Endothelial cell of hepatic sinusoid (primary cell): ENCODE measurements around the gene INO80.
"Not testable (repeated sequence)": the region's sequence is repeated elsewhere in the genome, so short reads cannot be mapped to it uniquely, and the experiment has no call there.

ENCODE experiments used
- in situ Hi-C: cut with HindIII; loops from 2 replicates; pipeline ENCODE4 v1.10.0; 2017; ENCODE audit warnings: low sequenced_read_pairs

The INO80 gene

DNA sequence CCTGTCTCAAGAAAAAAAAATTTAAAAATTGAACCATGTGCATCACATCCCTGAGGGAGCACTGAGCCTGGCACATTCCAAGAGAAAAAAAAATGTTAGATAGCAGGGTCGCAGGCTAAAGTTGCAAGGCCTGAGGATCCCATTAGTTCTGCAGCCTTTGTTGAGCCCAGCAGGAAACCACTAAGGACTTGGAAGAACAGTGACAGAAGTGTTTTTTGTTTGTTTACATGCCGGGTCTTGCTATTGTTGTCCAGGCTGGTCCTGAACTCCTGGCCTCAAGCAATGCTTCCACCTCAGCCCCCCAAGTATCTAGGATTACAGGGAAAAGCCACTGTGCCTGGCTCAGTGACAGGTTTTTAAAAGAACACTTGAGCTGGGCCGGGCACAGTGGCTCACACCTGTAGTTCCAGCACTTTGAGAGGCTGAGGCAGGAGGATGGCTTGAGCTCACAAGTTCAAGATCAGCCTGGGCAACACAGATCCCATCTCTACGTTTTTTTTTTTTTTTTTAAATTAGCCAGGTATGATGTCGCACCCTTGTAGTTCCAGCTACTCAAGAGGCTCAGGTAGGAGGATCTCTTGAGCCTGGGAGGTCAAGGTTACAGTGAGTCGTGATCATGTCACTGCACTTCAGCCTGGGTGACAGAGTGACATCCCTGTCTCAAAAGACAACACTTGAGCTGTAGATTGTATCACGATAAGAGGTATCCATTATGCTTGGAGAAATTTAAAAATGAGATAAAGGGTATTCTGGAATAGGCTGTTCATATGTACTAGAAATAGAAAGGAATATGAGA is 147.6 kb downstream of the INO80 start:
- in situ Hi-C loops: no loop called here

DNA sequence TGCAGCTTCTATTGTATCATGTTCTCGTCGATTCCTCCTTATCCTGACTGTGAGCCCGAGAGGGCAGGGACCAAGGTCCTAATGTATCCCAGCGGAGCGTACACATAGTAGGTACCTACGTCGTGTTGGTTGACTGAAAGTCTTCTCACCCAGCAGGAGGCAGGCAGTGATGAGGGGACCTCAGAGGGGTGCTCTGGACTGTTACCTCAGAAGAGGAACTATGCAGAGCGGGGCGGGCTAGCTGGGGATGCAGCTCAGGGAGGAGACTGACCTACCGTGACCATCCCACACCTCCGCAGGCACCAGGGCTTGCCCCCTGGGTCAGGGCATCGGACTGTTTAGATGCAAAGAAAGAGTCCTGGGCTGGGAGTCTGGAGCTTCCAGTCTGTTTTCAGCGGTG is 151.4 kb downstream of the INO80 start:
- in situ Hi-C loops: loop anchor here (5.0 kb wide), 2 partner anchors 57 to 58 kb away; no protein-coding TSS in a partner anchor

DNA sequence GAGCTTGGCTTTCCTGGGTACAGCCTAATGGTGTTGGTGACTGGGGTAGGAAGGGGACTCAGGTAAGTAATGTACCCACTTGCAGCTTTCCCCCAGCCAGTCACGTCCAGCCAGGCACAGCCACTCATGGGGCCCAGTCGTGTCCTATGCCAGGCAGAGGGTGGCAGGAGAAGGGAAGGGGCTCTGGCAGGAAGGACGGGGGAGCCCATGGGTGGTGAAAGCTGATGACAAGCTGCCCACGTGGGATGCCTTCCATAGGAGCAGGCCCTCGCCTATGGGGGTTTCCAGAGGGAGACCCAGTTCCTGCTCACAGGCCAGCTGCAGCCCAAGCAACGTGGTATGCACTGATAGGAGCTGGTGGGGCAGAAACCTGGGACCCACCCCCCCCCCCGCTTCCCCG is 152.1 kb downstream of the INO80 start:
- in situ Hi-C loops: loop anchor here (5.0 kb wide), 2 partner anchors 57 to 58 kb away; no protein-coding TSS in a partner anchor

- in situ Hi-C loops: loop anchor here (5.0 kb wide), 2 partner anchors 56 to 59 kb away; no protein-coding TSS in a partner anchor
Measured at GRCh38 chr15:40963201-40963600, 152.9 kb downstream of the INO80 start.

- in situ Hi-C loops: loop anchor here (5.0 kb wide), 2 partner anchors 55 to 60 kb away; no protein-coding TSS in a partner anchor
Measured at GRCh38 chr15:40962317-40962716, 153.8 kb downstream of the INO80 start.

DNA sequence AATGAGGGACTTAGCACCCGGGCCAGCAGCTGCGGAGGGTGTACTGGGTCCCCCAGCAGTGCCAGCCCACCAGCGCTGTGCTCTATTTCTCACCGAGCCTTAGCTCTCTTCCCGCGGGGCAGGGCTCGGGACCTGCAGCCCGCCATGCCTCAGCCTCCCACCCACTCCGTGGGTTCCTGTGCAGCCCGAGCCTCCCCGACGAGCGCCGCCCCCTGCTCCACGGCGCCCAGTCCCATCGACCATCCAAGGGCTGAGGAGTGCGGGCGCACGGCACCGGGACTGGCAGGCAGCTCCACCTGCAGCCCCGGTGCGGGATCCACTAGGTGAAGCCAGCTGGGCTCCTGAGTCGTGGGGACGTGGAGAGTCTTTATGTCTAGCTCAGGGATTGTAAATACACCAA is 154.3 kb downstream of the INO80 start:
- in situ Hi-C loops: loop anchor here (5.0 kb wide), 2 partner anchors 54 to 61 kb away; no protein-coding TSS in a partner anchor

- in situ Hi-C loops: loop anchor here (5.0 kb wide), 2 partner anchors 54 to 61 kb away; no protein-coding TSS in a partner anchor
Measured at GRCh38 chr15:40960925-40961324, 155.2 kb downstream of the INO80 start.

DNA sequence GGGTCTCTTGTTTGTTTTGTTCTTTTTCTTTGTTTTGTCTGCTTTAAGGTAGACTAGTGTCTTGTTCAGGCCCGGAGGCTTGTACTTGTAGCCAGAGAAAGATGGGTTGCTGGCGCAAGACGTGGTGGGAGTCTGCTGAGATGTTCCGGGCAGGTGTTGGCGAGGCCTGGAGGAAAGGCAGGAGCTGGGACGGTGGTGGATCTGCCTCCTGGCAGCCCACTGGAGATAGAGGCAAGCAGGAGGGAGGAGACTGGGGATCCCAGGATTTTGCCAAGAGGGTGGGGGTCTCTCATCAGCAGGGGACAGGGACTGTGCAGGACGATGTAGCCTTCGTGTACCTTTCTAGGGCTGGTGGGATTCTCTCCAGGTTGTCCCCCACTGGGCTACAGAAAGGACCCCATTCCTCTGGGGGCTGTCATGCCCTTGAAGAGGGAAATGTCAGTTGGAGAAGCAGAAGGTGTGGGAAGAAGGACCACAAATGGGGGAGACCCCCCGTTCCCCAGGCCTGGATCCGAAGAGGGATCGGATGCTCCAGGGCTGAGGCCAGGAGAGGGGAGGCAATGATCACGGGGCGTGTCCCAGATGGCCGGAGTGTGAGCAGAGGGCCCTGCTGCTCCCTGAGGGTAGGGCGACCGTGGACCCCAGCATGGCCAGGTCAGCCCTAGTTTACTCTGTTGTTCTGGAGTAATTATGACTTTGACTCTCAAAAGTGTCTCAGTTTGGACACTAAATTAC is 155.8 kb downstream of the INO80 start:
- in situ Hi-C loops: loop anchor here (5.0 kb wide), 2 partner anchors 53 to 62 kb away; no protein-coding TSS in a partner anchor

DNA sequence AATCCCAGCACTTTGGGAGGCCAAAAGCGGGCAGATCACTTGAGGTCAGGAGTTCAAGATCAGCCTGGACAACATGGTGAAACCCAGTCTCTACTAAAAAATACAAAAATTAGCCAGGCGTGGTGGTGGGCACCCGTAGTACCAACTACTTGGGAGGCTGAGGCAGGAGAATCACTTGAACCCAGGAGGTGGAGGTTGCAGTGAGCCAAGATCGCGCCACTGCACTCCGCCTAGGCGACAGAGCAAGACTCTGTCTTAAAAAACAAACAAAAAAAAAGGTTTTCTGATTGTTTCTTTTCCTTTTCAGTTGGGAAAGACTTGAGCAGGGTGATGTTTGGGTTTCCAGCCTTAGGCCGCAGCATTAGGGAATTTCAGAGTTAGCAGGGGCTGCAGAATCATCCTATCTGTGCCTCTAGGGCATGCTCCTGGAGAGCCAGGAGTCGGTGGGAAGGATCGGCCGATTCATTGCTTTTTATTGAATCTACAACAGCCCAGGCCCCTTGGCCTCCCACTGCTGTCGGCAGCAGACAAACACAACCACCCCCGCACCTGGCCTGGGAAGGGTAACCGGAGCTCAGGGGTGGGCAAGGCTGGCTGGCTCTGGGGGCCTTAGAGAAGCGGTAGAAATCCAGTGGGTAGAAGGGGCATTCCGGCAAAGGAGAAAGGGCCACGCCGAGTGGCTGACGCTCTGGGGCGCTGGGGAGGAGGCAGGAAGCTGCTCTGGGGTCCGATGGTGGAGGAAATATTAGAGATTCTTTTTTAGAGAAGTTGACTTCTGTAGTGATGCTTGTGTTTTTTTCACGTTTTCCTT is 156.5 kb downstream of the INO80 start:
- in situ Hi-C loops: loop anchor here (5.0 kb wide), 2 partner anchors 52 to 63 kb away; no protein-coding TSS in a partner anchor

GRCh38 chr15:40958723-40959122 is 157.4 kb downstream of the INO80 start:
- in situ Hi-C loops: no loop called here

GRCh38 chr15:40958146-40958545 is 157.9 kb downstream of the INO80 start:
- in situ Hi-C loops: no loop called here

- in situ Hi-C loops: no loop called here
Measured at GRCh38 chr15:40957581-40958051, 158.5 kb downstream of the INO80 start.

GRCh38 chr15:40957041-40957555 is 159.0 kb downstream of the INO80 start:
- in situ Hi-C loops: no loop called here

GRCh38 chr15:40956541-40956982 is 159.5 kb downstream of the INO80 start:
- in situ Hi-C loops: no loop called here

- in situ Hi-C loops: no loop called here
Measured at GRCh38 chr15:40955930-40956540, 160.0 kb downstream of the INO80 start.

DNA sequence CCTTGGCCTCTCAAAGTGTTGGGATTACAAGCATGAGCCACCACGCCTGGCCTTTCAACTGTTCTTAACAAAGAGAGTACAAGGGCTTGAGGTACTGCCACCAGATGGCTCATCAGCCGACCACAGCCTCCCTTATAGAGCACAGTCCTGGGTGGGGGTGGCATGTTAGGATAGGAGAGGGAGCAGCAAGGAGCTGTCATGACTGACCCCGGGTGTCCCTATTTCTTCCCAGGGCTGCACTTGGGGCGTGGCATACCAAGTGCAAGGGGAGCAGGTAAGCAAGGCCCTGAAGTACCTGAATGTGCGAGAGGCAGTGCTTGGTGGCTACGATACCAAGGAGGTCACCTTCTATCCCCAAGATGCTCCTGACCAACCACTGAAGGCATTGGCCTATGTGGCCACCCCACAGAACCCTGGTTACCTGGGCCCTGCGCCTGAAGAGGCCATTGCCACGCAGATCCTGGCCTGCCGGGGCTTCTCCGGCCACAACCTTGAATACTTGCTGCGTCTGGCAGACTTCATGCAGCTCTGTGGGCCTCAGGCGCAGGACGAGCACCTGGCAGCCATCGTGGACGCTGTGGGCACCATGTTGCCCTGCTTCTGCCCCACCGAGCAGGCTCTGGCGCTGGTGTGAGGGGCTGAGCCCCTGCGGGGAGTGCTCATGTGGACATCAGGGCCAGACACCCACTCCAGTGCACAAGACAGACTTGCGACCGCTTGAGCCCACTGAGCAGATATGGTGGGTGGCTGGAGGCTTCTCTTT is 160.8 kb downstream of the INO80 start:
- in situ Hi-C loops: no loop called here

DNA sequence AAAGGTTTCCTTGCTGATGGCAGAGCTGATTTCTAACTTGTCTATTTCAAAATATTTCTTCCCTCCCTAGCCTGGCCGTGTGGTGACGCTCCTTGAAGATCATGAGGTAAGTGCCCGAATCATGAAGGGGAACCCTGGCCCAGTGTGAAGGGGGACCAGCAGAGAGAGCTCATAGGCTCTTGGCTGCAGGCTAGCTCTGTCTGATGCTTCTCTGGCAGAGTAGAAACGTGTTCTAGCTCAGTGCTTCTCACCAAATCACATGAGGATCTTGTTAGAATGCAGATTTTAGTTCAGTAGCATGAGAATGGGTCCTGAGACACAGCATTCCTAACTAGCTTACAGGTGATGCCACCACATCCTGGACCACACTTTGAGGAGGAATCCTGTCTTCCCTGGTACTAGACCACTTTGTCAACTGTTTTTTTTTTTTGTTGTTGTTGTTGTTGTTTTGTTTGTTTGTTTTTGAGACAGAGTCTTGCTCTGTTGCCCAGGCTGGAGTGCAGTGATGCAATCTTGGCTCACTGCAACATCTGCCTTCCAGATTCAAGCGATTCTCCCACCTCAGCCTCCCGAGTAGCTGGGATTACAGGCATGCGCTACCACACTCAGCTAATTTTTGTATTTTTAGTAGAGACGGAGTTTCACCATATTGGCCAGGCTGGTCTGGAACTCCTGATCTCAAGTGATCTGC is 161.8 kb downstream of the INO80 start:
- in situ Hi-C loops: not testable (repeated sequence)

DNA sequence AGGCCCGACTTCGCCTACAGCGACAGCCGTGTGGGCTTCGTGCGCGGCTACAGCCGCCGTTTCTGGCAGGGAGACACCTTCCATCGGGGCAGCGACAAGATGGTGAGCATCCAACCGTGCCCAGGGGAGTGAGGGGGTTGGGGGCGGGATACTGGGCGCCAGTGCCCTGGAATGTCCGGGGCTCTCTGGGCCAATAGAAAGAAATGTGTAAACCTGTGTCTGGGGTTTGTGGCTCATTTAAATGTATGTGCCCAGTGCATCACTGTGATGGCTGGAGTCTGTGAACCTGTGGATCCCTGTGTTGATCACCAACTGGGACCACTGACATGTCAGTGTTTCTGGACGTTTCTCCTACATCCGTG is 162.4 kb downstream of the INO80 start:
- in situ Hi-C loops: no loop called here
